HepG2 (cell line): ENCODE results near the gene TCF3. TPM values are rescaled to one million over a fixed set of nuclear protein-coding genes. Genes with fewer than 3 reads are reported as not detected.

Source experiments
- AHR ChIP-seq: IDR thresholded peaks from 2 replicates; pipeline ENCODE4 v1.6.1; 2018; ENCODE audit warnings: missing genetic modification reagents, missing compliant biosample characterization
- FIP1L1 ChIP-seq: fragments of 200-400 bp; formaldehyde crosslinking; IDR thresholded peaks from 2 replicates; pipeline ENCODE4 v1.6.1; 2018; ENCODE audit warnings: low read depth, mild to moderate bottlenecking, low read length, moderate library complexity, borderline replicate concordance; ENCODE audit not compliant: insufficient read depth
- KDM5B ChIP-seq: sonication (generic); formaldehyde crosslinking; IDR thresholded peaks from 2 replicates; pipeline ENCODE4 v1.4.0; 2020; ENCODE audit warnings: missing genetic modification reagents, mild to moderate bottlenecking, borderline replicate concordance
- PLRG1 ChIP-seq: fragments of 450-650 bp; conservative IDR thresholded peaks from 2 replicates; pipeline ENCODE4 v1.6.1; 2016
- RAD51 ChIP-seq: fragments of 450-650 bp; IDR thresholded peaks from 2 replicates; pipeline ENCODE4 v1.6.1; 2016; ENCODE audit warnings: borderline replicate concordance
- ZMYM2 ChIP-seq: sonication (generic); formaldehyde crosslinking; IDR thresholded peaks from 2 replicates; pipeline ENCODE4 v1.8.0; 2022; ENCODE audit warnings: mild to moderate bottlenecking, missing genetic modification reagents
- ZNF431 ChIP-seq: sonication (generic); formaldehyde crosslinking; IDR thresholded peaks from 2 replicates; pipeline ENCODE4 v1.9.0; 2022; ENCODE audit warnings: missing genetic modification reagents, low read depth, mild to moderate bottlenecking, borderline replicate concordance
- ZNF441 ChIP-seq: sonication (generic); formaldehyde crosslinking; IDR thresholded peaks from 2 replicates; pipeline ENCODE4 v1.7.0; 2021; ENCODE audit warnings: missing genetic modification reagents, borderline replicate concordance
- ZNF510 ChIP-seq: sonication (generic); formaldehyde crosslinking; IDR thresholded peaks from 2 replicates; pipeline ENCODE4 v1.4.0; 2020; ENCODE audit warnings: low read depth, mild to moderate bottlenecking, missing genetic modification reagents
- ZNF598 ChIP-seq: sonication (generic); formaldehyde crosslinking; IDR thresholded peaks from 2 replicates; pipeline ENCODE4 v1.5.1; 2020; ENCODE audit warnings: mild to moderate bottlenecking, missing genetic modification reagents, borderline replicate concordance
- ZNF775 ChIP-seq: sonication (generic); formaldehyde crosslinking; IDR thresholded peaks from 2 replicates; pipeline ENCODE4 v1.4.0; 2020; ENCODE audit warnings: missing genetic modification reagents, mild to moderate bottlenecking, moderate library complexity, borderline replicate concordance
- ZNF792 ChIP-seq: IDR thresholded peaks from 2 replicates; pipeline ENCODE4 v1.6.1; 2016
- ZNF83 ChIP-seq: sonication (generic); formaldehyde crosslinking; IDR thresholded peaks from 2 replicates; pipeline ENCODE4 v1.4.0; 2020; ENCODE audit warnings: missing genetic modification reagents, mild to moderate bottlenecking, borderline replicate concordance
- ZSCAN21 ChIP-seq: sonication (generic); formaldehyde crosslinking; IDR thresholded peaks from 2 replicates; pipeline ENCODE4 v1.8.0; 2022; ENCODE audit warnings: mild to moderate bottlenecking, missing genetic modification reagents, moderate library complexity, borderline replicate concordance
- ZZZ3 ChIP-seq: sonication (generic); formaldehyde crosslinking; IDR thresholded peaks from 2 replicates; pipeline ENCODE4 v1.4.0; 2020; ENCODE audit warnings: missing genetic modification reagents, mild to moderate bottlenecking, borderline replicate concordance
- polyA plus RNA-seq, 8 experiments: library from polyadenylated mRNA; depleted of rRNA in 3 of 8; stranded (reverse) in 7 of 8; unstranded in 1 of 8; fragments of >200 nt; fragmentation: Illumina TruSeq in 4 of 8; extraction: Trizol in 4 of 8; gene quantifications; 2 replicates each; pipeline versions ENCODE4 v1.2.1 to v1.2.3, GENCODE V29; 2011 to 2016; ENCODE audit warnings: low read depth in 4 of 8, missing spikeins in 1 of 8, mixed read lengths in 1 of 8; ENCODE audit not compliant: insufficient read depth in 1 of 8
- total RNA-seq, 5 experiments: library from RNA; depleted of rRNA; stranded (reverse); fragments of >200 nt; fragmentation: Illumina TruSeq; extraction: Trizol; gene quantifications; 2 replicates each; pipeline ENCODE4 v1.2.3, GENCODE V29; 2016; ENCODE audit warnings: low read depth in 1 of 5
- TF ChIP-seq, protein P1 (sequence below): sonication (generic); formaldehyde crosslinking; IDR thresholded peaks from 2 replicates; pipeline ENCODE4 v1.5.0; 2020; ENCODE audit warnings: mild to moderate bottlenecking, missing genetic modification reagents, moderate library complexity
- TF ChIP-seq, protein P2 (sequence below): sonication (generic); formaldehyde crosslinking; conservative IDR thresholded peaks from 2 replicates; pipeline ENCODE4 v1.8.0; 2022; ENCODE audit warnings: missing genetic modification reagents
- TF ChIP-seq, protein P3 (sequence below): sonication (generic); formaldehyde crosslinking; IDR thresholded peaks from 2 replicates; pipeline ENCODE4 v1.5.1; 2020; ENCODE audit warnings: mild to moderate bottlenecking, missing genetic modification reagents, moderate library complexity
- TF ChIP-seq, protein P4 (sequence below): sonication (generic); formaldehyde crosslinking; IDR thresholded peaks from 2 replicates; pipeline ENCODE4 v1.4.0; 2020; ENCODE audit warnings: missing genetic modification reagents
- TF ChIP-seq, protein P5 (sequence below): sonication (generic); formaldehyde crosslinking; IDR thresholded peaks from 2 replicates; pipeline ENCODE4 v1.5.0; 2020; ENCODE audit warnings: missing genetic modification reagents
- TF ChIP-seq, protein P6 (sequence below): sonication (generic); formaldehyde crosslinking; IDR thresholded peaks from 2 replicates; pipeline ENCODE4 v1.8.1; 2023; ENCODE audit warnings: missing genetic modification reagents, mild to moderate bottlenecking, borderline replicate concordance

TCF3 gene
- total and polyA plus RNA-seq, 2 of the 13 experiments (the other 11 are each of a cell fraction or from before 2014, with no cell fraction given), result 51.4 to 53.2 TPM

DNA sequence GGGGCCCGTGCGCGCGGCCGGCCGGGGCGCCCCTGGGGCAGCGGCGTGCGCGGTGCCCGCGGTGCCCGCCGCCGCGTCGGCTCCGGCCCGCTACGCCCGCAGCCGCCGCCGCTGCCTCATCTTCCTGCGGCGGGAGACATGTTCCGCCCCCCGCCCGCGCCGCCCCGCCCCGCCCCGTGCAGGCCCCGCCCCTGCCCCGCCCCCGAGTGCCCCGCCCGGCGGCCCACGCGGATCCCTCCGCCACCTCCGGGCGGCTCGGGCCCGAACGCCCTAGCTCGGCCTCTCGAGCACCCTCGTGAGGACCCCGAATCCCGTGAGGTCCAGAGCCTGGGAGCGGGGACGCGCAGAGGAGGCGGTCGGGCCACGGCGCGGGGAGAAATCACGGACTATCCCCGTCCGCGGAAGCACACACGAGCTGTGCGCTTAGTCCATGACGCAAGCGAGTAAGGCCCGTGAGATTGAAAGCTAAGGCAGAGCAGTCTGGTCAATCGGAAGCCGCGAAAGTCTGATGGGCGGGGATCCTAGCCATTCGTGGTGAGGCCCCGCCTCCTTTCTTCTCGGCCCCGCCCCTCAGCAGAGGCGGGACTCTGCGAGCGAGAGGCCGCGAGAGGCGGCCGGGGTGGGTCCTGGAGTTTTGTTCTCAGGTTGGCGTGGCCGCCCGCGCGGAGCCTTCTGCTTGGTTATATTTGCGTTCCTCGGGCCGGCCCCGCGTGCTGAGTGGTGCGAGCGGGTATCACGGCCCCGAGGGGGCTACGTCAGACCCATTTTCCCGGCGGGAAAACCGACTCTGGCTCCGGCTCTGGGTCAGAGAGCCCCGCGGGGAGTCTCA lies at the start of gene TCF3 (continued):
- TF ChIP-seq AHR (CRISPR knock-in tag) (peak; percentile 62; the same call in 1 of the 2 replicates), ZNF792 (CRISPR knock-in tag) (no peak), ZMYM2 (CRISPR knock-in tag) (no peak), KDM5B (0 out of 2 replicates have a peak, but pooled peaks have one; percentile 49), ZSCAN21 (peak; percentile 81), PLRG1 (no peak), ZNF83 (CRISPR knock-in tag) (no peak), ZZZ3 (no peak; the same call in 1 of the 2 replicates), ZNF598 (CRISPR knock-in tag) (no peak), ZNF441 (peak; percentile 56; the same call in 1 of the 2 replicates), FIP1L1 (0 out of 2 replicates have a peak, but pooled peaks have one; percentile 33), ZNF510 (CRISPR knock-in tag) (no peak), RAD51 (no peak), ZNF431 (CRISPR knock-in tag) (no peak), ZNF775 (CRISPR knock-in tag) (no peak)
- TF ChIP-seq, protein P1, sequence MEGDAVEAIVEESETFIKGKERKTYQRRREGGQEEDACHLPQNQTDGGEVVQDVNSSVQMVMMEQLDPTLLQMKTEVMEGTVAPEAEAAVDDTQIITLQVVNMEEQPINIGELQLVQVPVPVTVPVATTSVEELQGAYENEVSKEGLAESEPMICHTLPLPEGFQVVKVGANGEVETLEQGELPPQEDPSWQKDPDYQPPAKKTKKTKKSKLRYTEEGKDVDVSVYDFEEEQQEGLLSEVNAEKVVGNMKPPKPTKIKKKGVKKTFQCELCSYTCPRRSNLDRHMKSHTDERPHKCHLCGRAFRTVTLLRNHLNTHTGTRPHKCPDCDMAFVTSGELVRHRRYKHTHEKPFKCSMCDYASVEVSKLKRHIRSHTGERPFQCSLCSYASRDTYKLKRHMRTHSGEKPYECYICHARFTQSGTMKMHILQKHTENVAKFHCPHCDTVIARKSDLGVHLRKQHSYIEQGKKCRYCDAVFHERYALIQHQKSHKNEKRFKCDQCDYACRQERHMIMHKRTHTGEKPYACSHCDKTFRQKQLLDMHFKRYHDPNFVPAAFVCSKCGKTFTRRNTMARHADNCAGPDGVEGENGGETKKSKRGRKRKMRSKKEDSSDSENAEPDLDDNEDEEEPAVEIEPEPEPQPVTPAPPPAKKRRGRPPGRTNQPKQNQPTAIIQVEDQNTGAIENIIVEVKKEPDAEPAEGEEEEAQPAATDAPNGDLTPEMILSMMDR (CRISPR knock-in tag), result no peak; the same call in 1 of the 2 replicates
- TF ChIP-seq, protein P2, sequence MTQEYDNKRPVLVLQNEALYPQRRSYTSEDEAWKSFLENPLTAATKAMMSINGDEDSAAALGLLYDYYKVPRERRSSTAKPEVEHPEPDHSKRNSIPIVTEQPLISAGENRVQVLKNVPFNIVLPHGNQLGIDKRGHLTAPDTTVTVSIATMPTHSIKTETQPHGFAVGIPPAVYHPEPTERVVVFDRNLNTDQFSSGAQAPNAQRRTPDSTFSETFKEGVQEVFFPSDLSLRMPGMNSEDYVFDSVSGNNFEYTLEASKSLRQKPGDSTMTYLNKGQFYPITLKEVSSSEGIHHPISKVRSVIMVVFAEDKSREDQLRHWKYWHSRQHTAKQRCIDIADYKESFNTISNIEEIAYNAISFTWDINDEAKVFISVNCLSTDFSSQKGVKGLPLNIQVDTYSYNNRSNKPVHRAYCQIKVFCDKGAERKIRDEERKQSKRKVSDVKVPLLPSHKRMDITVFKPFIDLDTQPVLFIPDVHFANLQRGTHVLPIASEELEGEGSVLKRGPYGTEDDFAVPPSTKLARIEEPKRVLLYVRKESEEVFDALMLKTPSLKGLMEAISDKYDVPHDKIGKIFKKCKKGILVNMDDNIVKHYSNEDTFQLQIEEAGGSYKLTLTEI (CRISPR knock-in tag), result no peak
- TF ChIP-seq, protein P3, sequence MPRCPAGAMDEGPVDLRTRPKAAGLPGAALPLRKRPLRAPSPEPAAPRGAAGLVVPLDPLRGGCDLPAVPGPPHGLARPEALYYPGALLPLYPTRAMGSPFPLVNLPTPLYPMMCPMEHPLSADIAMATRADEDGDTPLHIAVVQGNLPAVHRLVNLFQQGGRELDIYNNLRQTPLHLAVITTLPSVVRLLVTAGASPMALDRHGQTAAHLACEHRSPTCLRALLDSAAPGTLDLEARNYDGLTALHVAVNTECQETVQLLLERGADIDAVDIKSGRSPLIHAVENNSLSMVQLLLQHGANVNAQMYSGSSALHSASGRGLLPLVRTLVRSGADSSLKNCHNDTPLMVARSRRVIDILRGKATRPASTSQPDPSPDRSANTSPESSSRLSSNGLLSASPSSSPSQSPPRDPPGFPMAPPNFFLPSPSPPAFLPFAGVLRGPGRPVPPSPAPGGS, result peak; percentile 76; the same call in 1 of the 2 replicates
- TF ChIP-seq, protein P4, sequence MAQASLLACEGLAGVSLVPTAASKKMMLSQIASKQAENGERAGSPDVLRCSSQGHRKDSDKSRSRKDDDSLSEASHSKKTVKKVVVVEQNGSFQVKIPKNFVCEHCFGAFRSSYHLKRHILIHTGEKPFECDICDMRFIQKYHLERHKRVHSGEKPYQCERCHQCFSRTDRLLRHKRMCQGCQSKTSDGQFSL (CRISPR knock-in tag), result peak; percentile 57; the same call in 1 of the 2 replicates
- TF ChIP-seq, protein P5, sequence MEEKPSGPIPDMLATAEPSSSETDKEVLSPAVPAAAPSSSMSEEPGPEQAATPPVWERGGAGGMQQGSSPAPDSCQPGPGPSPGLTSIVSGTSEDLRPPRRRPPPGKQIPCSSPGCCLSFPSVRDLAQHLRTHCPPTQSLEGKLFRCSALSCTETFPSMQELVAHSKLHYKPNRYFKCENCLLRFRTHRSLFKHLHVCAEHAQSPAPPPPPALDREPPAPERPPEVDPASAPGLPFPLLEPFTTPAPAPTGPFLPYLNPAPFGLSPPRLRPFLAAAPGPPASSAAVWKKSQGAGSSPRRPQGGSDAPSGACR (CRISPR knock-in tag), result no peak; the same call in 1 of the 2 replicates
- TF ChIP-seq, protein P6, sequence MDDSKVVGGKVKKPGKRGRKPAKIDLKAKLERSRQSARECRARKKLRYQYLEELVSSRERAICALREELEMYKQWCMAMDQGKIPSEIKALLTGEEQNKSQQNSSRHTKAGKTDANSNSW, result no peak; the same call in 1 of the 2 replicates
